Lower lobe of right lung (tissue), 2 donors: ENCODE results near the gene DYSF. TPM values are rescaled to one million over a fixed set of nuclear protein-coding genes. Genes with fewer than 3 reads are reported as not detected.
"Not testable (repeated sequence)": the region's sequence is repeated elsewhere in the genome, so short reads cannot be mapped to it uniquely, and the experiment has no call there.

Experiments used
- ATAC-seq, 2 donors: fragments of 200-7000 bp; cut with Tn5 transposase; one replicate each; pipeline ENCODE4 v1.9.1; 2020 to 2022; ENCODE audit warnings: mild to moderate bottlenecking in 2 of 2, moderate library complexity in 2 of 2
- DNase-seq: peaks from one replicate; pipeline ENCODE4 v3.0.0-alpha.2; 2020
- H3K27ac ChIP-seq: fragments of 200-600 bp; one replicate; pipeline ENCODE4 v1.8.0; 2022
- H3K27me3 ChIP-seq: fragments of 200-600 bp; one replicate; pipeline ENCODE4 v1.8.0; 2022; ENCODE audit warnings: low read depth
- H3K36me3 ChIP-seq: fragments of 200-600 bp; one replicate; pipeline ENCODE4 v1.8.0; 2022; ENCODE audit warnings: mild to moderate bottlenecking
- H3K4me1 ChIP-seq: fragments of 200-600 bp; one replicate; pipeline ENCODE4 v1.8.0; 2022
- H3K4me3 ChIP-seq: fragments of 200-600 bp; one replicate; pipeline ENCODE4 v1.8.0; 2022; ENCODE audit warnings: mild to moderate bottlenecking
- H3K9me3 ChIP-seq: fragments of 200-600 bp; one replicate; pipeline ENCODE4 v1.8.0; 2022
- intact Hi-C: fragments of 100-400 bp; cut with DNase I; formaldehyde crosslinking; loops from one replicate; pipeline ENCODE4 v1.11.0; 2022
- total RNA-seq: library from RNA; stranded (reverse); fragmentation: NEBNext Ultra II Directional; extraction: Animal tissue kit (Norgen Biotek cat#: 25700); gene quantifications from one replicate; pipeline ENCODE4 v1.2.1, GENCODE V29; 2021
- TF ChIP-seq, protein P1 (sequence below): fragments of 200-600 bp; IDR thresholded peaks from one replicate; pipeline ENCODE4 v1.8.0; 2022; ENCODE audit warnings: antibody characterized with exemption, mild to moderate bottlenecking
- donor health status: DM: no; HTN: yes; CAD: no; lungs with severe emphysema.

The DYSF gene
- total RNA-seq, 1 donor from 2014 or later = 41.2 TPM

DNA sequence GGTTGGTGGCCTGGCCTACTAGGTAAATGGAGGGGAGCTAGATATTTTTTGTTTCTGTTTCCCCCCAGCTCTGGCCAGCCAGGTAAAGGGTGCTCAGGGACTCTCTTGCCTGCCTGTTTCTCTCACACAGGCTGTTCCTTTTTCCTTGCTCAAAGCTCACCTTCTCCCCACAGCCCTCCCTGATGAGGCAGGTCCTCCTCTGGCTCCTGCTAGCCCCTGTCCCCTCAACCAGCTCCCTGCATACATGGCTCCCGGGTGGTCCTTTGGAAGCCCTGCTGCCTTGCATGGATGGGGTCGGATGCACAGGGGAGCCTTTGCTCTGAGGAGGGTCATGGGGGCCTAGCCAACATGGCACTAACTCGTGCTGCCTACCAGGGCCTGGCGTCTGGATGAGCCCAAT is 27.8 kb downstream of the DYSF start:
- ATAC-seq = no peak
- H3K27me3 ChIP-seq = no peaks in the 10 kb centered on the region
- H3K27ac ChIP-seq = no peak overlapping the region
- TF ChIP-seq, protein P1, sequence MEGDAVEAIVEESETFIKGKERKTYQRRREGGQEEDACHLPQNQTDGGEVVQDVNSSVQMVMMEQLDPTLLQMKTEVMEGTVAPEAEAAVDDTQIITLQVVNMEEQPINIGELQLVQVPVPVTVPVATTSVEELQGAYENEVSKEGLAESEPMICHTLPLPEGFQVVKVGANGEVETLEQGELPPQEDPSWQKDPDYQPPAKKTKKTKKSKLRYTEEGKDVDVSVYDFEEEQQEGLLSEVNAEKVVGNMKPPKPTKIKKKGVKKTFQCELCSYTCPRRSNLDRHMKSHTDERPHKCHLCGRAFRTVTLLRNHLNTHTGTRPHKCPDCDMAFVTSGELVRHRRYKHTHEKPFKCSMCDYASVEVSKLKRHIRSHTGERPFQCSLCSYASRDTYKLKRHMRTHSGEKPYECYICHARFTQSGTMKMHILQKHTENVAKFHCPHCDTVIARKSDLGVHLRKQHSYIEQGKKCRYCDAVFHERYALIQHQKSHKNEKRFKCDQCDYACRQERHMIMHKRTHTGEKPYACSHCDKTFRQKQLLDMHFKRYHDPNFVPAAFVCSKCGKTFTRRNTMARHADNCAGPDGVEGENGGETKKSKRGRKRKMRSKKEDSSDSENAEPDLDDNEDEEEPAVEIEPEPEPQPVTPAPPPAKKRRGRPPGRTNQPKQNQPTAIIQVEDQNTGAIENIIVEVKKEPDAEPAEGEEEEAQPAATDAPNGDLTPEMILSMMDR = no peak
- H3K4me1 ChIP-seq = peaks cover 4% of the 10 kb centered on the region
- no peaks in the 10 kb centered on the region for H3K36me3 ChIP-seq
- no peaks in the 10 kb centered on the region for H3K9me3 ChIP-seq
- DNase-seq = no peak
- intact Hi-C loops = no loop called here
- H3K4me3 ChIP-seq = no peak overlapping the region

GRCh38 chr2:71482055-71482454 is 28.7 kb downstream of the DYSF start:
- Histone ChIP-seq H3K36me3 (no peaks in the 10 kb centered on the region), H3K4me1 (peaks cover 4% of the 10 kb centered on the region), H3K9me3 (no peaks in the 10 kb centered on the region), H3K27me3 (no peaks in the 10 kb centered on the region), H3K27ac (no peak overlapping the region), H3K4me3 (no peak overlapping the region)
- DNase-seq (no peak), ATAC-seq (no peak)
- TF ChIP-seq, protein P1 = no peak
- intact Hi-C loops = no loop called here

GRCh38 chr2:71483246-71483645 is 29.9 kb downstream of the DYSF start:
- TF ChIP-seq, protein P1 = no peak
- Histone ChIP-seq H3K27ac (no peak overlapping the region), H3K9me3 (no peaks in the 10 kb centered on the region), H3K4me1 (no peaks in the 10 kb centered on the region), H3K27me3 (no peaks in the 10 kb centered on the region), H3K4me3 (no peak overlapping the region), H3K36me3 (no peaks in the 10 kb centered on the region)
- ATAC-seq (no peak), DNase-seq (no peak)
- intact Hi-C loops = no loop called here

- Histone ChIP-seq H3K4me1 (no peaks in the 10 kb centered on the region), H3K27ac (no peak overlapping the region), H3K4me3 (no peak overlapping the region), H3K27me3 (no peaks in the 10 kb centered on the region), H3K36me3 (no peaks in the 10 kb centered on the region), H3K9me3 (no peaks in the 10 kb centered on the region)
- intact Hi-C loops = no loop called here
- ATAC-seq (no peak), DNase-seq (no peak)
- TF ChIP-seq, protein P1 = no peak
Measured at GRCh38 chr2:71484354-71484753, 31.0 kb downstream of the DYSF start.

GRCh38 chr2:71486881-71487640 is 33.7 kb downstream of the DYSF start:
- H3K27ac ChIP-seq = no peak overlapping the region
- intact Hi-C loops = no loop called here

DNA sequence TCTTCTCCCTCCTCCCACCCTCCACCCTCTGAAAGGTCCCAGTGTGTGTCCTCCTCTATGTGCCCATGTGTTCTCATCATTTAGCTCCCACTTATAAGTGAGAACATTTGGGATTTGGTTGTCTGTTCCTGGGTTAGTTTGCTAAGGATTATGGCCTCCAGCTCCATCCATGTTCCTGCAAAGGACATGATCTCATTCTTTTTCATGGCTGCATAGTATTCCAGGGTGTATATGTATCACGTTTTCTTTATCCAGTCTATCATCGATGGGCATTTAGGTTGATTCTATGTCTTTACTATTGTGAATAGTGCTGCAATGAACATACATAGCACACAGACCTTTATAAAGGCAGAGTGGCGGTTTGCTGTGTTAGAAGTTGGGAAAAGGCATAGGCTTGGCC is 38.2 kb downstream of the DYSF start:
- H3K4me3 ChIP-seq, H3K36me3 ChIP-seq, intact Hi-C loops, H3K9me3 ChIP-seq, H3K4me1 ChIP-seq, H3K27me3 ChIP-seq, DNase-seq, ATAC-seq: not testable (repeated sequence)
- H3K27ac ChIP-seq = peak overlapping the region; percentile 34

More at GRCh38 chr2:71486881-71487640, 33.7 kb downstream of the DYSF start:
- no peaks in the 10 kb centered on the region for H3K9me3 ChIP-seq
- H3K4me3 ChIP-seq = no peak overlapping the region
- no peak for DNase-seq
- ATAC-seq = no peak
- TF ChIP-seq, protein P1 = no peak
- H3K36me3 ChIP-seq = no peaks in the 10 kb centered on the region
- H3K4me1 ChIP-seq = no peaks in the 10 kb centered on the region
- H3K27me3 ChIP-seq = no peaks in the 10 kb centered on the region
